ENCODE measurements around the gene SLC39A11. TPM values are rescaled to one million over a fixed set of nuclear protein-coding genes. Genes with fewer than 3 reads are reported as not detected.
A peak's percentile ranks its signal among the peaks of the same experiment; 100 is the strongest.
"Not testable (repeated sequence)": the region's sequence is repeated elsewhere in the genome, so short reads cannot be mapped to it uniquely, and the experiment has no call there.

The SLC39A11 gene
- polyA plus RNA-seq, 12 donors, result 7.7 to 12.9 (median 9.9) TPM; not detected in 1

DNA sequence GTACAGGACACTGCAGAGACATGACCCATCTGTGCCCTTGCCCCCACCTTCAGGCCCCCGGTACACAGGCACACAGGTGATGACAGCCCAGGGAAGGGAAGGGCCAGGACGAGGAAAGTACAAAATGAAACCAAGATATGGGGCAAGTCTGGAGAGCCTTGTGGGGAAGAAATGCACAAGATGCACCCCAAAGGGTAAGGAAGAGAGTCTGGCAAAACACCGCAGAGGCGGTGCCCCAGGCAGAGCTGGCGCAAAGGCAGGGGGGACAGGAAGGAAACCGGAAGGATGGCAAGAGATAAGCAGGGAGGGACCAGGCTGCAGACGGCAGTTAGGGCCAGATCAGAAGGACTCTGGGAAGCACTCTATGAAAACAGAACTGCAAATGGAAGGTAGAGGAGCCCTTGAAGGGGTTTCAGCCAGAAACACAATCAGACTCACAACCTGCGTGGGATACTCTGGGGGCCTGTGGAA, 81.4 kb downstream of the SLC39A11 start:
- no peak for DNase-seq

DNA sequence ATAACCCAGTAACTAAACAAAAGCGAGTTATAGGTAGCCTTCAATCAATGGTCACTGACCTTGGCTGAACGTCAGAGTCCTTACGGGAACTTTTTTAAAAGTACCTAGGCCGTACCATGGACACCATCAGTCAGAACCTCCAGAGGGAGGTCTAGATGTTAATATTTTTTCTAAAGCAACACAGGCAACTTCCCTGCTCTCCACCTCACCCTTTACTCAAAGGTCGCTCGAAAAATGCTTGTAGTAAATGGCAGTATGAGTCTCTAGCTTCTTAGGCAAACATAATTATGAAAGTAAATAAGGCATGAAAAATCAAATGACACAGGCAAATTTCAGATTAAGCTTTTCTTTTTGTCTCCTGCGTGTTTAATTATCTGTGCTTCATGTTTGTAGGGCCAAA, 82.1 kb downstream of the SLC39A11 start:
- DNase-seq, result no peak

DNA sequence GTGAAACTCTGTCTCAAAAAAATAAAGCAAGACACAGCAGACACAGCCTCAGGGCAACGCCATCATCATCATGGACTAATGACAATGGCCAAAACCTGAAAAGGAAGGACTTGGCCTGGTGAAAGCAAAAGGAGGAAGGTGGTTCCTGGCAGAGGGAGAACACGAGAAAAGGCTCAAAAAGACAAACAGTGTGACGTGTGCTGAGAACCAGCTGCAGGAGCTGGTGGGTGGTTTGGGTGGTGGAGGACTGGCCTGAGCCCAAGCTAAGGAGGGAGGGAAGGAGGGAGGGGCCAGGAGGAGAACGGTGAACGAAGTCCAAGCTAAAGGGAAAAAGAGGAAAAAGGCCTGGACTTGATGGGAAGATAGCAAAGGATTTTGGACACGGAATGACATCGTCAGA, 85.1 kb downstream of the SLC39A11 start:
- no peak for DNase-seq

DNA sequence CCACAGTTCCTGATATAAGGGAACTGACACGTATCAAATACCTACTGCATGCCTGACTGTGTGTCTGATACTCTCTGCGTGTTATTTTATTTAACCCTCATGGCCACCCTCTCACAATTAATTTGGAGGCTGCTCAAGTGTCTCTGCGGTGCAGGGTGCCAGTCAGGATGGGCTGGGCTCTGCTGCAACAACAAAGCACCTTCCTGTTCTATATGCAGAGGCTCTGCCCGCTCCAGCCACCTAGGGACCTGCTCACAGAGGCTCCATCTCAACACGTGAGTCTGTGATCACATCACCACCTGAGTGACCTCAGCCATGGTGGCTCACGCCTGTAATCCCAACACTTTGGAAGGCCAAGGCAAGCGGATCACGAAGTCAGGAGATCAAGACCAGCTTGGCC, 87.1 kb downstream of the SLC39A11 start:
- no peak for DNase-seq

DNA sequence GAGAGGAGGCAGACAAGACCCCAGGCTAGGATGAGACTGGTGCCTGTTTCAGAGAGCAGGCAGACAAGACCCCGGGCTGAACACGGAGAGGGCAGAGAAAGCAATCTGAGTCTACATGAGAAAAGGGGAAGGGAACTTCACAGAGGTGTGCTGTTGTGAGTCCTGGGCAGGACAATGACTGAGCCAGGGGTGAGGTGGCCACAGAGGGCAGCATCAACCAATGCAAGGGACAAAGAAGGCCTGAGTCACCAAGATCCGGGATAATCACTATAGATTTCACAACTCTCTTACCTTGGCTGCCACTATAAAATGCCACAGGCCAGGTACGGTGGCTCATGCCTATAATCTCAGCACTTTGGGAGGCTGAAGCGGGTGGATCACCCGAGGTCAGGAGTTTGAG, 89.0 kb downstream of the SLC39A11 start:
- DNase-seq, result no peak

DNA sequence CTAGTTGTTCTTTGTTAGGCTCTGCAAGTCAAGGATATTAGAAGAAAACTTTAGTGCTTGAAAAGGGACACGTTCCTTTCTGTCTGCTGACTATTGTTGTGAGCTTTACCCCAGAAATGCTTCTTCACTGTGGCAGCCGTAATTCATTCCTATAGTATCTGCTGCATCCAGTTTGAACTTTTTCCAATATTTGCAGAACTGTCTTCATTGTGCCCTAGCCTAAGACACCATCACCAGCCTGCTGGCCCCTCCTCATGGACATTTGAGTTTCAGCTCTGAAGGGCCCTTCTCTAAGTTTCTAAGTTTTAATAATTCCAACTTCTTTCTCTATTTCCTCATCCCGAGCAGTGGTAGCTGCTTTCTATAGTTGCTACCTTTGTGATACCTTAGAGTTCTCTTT, 91.7 kb downstream of the SLC39A11 start:
- no peak for DNase-seq

DNA sequence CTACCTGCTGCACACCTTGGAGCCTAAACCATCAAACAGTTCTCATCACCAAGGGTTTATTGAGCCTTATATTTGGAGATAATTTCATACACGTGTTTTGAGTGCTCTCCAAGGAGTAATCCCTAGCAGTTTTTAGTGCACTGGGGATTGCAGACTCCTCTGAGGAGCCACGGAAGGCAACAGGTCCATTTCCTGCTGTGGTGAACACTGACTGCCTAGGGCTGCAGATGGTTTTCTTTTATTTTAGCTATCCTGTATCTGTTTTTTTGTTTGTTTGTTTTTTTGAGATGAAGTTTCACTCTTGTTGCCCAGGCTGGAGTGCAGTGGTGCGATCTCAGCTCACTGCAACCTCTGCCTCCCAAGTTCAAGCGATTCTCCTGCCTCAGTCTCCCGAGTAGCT, 93.0 kb downstream of the SLC39A11 start:
- not testable (repeated sequence) for DNase-seq

DNA sequence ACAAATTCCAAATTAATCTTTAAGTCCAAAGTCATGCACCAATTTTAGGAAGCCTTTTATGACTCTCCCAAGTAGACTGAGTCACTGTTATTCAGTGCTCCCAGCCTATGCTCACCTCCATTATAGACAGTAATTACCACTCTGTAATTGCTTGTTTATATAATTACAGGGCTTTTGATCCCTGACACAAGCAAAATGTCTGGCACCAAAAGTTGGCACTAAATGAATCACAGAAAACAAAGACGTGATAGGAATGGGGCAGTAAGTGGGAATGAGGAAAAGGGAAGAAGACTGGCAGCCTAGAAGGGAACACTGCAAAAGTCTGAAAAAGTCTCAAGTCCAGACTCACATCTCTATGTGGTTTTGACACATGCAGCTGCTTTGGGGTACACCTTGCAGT, 94.1 kb downstream of the SLC39A11 start:
- DNase-seq, result no peak

DNA sequence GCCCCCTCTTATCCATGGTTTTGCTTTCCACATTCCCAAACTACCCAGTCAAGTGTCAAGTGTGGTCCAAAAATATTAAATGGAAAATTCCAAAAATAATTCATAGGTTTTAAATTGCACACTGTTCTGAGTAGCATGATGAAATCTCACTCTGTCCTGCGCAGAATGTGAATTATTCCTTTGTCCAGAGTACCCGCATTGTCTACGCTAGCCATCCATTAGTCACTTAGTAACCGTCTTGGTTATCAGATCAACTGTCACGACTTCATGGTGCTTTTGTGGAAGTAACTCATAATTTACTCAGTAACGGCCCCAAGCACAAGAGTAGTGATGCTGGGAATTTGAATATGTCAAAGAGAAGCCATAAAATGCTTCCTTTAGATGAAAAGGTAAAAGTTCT, 94.9 kb downstream of the SLC39A11 start:
- DNase-seq, result no peak

DNA sequence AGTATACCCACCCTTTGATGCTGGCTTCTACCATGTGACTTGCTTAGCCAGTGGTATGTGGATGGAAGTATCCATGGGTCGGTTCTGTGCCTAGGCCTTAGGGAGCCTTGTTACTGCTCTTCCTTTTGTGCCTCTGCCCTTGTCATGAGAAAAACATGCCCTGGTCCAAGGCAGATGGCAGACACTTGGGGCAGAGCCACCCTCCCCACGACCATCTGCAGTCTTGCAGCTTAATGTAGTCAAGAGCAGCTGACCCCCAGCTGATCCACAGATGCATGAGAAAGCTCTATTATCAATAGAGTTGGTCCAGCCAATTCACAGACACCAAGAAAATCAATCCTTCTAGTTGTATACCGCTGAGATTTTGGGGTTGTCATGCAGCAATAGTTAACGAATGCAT, 95.7 kb downstream of the SLC39A11 start:
- no peak for DNase-seq

DNA sequence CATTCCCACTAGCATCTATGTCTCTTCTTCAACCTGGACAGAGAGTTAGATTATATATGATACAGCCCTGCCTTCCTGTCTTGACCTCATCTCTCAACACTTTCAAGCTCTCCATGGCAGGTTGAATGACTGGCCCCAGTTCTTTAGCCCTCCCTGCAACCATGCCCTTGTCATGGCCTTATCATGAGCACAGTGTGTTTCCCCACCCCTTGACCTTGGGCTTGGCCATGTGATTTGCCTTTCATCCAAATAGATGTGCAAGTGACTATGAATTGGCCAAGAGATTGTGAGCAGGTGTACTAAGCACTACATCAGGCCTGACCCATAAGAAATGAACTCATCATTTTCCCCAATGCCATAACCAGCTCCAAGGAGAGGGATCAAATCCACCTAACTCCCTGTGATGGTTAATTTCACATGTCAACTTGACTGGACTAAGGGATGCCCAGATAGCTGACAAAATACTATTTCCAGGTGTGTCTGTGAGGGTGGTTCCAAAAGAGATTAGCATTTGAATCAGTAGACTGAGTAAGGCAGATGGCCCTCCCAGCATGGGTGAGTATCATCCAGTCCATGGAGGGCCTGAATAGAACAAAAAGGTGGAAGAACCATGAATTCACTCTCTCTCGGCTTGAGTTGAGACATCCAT, 97.4 kb downstream of the SLC39A11 start:
- no peak for DNase-seq

DNA sequence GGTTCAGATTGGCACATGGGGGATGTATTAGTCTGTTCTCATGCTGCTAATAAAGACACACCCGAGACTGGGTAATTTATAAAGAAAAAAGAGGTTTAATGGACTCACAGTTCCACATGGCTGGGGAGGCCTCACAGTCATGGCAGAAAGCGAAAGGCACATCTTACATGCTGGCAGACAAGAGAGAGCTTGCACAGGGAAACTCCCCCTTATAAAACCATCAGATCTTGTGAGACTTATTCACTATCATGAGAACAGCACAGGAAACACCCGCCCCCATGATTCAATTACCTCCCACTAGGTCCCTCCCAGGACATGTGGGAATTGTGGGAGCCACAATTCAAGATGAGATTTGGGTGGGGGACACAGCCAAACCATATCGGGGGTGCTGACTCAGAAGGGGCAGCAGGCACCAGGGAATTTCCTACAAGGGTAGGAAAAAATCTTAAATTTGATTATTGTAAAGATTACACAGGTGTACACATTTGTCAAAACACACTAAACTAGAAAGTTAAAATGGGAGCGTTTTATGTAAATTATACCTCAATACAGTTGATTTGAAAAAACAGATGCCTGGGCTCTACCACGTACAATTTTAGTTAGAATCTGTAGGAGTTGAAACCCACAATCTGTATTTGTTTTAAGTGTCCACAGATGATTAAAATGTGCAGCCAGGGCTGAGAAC, 99.6 kb downstream of the SLC39A11 start:
- not testable (repeated sequence) for DNase-seq

DNA sequence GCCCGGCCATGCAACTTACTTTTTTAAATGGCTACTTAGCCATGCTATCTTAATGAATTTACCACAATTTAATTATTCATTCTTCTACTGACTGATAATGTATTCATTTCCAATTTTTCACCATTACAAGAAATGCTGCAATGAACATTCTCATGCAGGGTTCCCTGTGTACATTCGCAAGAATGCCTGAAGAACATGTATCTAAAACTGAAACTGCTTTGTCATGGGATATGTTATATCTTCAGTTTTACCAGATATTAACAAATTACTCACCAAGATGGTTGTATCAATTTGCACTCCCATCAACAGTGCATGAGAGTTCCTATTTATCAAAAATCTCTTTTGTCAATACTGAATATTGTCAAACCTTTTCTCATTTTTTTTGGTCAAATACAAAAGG, 100.8 kb downstream of the SLC39A11 start:
- DNase-seq, result no peak

DNA sequence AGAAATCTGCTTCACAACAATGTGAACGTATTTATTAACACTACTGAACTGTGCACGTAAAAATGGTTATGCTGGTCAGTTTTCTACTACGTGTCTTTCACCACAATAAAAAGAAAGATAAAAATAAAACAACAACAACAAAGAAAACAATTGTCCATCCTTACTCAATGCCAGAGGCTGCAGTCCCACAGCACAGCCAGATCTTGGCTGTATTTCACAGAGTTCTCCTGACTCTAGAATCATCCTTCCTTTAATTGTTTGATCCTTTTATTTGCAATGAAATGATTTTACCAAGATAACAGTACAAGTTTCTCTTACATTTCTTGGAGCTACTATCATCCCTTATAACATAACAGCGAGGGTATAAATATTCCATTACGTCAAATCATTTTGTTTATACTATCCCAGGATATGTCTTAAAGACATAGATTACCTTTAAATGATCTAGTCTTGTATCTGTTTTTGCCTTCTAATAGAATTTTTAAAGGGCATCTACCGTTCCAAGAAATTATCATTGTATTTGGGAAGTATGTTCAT, 103.3 kb downstream of the SLC39A11 start:
- DNase-seq, result no peak

DNA sequence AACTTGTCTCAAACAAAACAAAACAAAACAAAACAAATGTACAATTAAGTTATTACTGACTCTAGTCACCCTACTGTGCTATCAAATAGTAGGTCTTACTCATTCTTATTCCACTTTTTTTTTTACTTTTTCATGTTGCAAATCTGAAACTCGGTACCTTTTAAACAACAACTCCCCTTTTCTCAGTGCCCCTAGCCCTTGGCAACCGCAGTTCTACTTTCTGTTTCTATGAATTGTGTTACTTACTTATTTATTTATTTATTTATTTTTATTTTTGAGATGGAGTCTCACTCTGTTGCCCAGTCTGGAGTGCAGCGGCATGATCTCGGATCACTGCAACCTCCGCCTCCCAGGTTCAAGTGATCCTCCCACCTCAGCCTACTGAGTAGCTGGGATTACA, 104.0 kb downstream of the SLC39A11 start:
- no peak for DNase-seq

DNA sequence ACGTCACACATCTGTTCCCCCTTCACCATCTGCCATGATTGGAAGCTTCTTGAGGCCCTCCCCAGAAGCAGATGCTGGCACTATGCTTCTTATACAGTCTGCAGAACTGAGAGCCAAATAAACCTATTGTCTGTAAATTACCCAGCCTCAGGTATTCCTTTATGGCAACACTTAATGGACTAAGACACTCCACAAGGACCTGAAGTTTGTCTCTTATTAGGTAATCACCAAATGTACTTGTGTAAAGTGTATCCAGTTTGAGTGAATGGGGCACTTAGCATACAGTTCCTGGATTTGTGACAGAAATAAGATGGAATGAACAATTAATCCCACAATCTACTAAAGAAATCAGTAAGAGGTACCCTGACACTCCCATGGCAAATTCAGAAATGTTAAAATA, 105.3 kb downstream of the SLC39A11 start:
- no peak for DNase-seq

DNA sequence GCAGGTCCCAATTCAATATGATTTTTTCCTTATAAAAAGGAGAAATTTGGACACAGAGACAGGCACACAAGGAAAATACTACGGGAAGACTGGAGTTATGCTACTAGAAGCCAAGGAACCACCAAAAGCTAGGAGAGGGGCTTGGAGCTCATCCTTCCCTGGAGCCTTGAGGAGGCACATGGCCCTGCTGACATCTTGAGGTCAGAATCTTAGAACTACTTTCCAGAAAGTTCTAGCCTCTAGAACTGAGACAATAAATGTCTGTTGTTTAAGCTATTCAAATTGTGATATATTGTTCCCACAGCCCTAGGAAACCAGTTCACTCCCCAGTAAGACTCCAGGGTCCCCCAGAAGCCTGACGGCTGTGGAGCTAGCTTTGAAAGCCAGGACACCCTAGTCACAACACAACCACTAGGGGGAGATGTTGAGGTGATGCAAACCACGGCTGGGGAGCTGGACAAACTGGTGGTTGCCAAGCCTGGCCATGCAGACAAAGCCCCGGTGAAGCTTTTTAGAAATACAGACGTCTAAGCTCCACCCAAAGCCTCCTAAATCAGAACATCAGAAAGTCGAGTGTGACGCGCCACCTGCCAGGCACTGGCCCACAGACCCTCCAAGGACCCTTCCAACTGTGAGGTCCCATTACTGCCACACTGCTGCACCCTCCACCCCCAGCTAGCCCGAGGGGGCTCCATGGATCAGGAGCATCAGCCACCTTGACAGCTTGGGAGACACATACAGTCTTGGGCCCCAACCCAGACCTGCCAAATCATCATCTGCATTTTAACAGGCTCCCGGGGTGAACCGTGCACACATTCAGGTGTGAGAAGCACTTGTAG, 106.4 kb downstream of the SLC39A11 start:
- DNase-seq, result peak; percentile 36

DNA sequence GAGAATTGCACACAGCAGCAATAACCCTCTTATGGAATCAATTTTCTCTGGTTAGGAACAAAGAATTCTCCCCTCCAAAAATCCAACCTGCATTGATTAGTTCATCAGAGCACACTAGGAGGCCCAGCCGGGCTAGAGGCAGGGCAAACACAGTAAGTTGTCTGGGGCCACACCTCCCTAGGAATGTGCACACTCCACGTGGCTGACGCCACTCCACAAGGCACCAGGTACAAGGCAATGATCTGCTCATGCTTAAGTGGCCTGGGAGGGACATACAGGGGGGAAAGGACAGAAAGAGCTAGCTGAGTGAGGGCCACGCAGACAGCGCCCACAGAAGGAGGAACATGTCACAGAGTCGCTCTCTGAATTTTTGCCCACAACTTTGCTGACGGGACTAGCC, 107.6 kb downstream of the SLC39A11 start:
- no peak for DNase-seq

DNA sequence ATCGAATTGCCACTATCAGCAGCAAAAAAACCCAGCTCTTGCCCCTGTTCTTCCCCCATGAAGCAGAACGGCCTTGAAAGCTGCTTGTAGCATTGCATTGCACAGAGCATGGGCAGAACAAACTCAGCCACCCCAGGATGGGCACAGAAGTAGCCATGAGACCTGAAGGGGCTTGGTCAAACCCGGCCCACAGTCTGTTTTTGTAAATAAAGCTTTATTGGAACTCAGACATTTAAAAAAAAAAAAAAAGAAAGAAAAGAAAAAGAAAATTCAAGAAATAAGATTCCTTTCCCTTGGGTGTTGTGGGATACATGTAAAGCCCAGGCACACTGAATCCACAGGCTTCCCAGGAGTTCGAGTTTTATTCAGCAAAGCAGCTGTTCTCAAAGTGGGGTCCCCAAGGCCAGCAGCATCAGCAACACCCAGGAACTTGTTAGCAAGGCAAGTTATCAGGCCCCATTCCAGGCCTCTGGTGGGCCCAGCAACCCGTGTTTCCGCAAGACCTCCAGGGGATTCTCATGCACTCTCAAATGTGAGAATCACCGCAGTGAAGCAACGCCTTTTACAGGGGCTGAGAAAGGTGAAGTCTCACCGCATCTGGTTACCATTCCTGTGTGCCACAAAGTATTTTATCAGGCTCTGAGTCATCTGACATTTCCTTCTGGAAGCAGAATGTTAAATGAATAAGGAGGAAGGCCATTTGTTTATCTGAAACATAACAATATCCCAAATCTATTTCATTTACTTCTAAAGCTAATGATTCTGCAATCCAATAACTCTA, 108.2 kb downstream of the SLC39A11 start:
- no peak for DNase-seq

DNA sequence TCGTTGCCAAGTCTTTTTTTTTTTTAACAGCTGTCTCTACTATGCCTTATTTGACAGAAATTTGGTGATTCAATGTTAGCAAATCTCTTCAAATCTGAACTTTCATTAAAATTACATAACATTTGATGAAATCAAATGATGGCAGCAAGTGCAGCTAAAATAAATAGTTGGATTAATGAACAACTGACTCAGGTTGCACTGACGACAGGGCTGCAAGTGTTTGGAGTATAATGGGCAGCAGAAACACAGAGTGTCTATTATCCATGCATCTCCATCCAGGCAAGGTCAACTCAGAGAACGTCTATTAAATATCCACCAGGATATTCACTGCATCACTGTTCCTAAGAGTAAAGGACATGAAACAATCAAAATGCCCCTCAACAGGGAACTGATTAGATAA, 109.8 kb downstream of the SLC39A11 start:
- DNase-seq, result no peak

DNA sequence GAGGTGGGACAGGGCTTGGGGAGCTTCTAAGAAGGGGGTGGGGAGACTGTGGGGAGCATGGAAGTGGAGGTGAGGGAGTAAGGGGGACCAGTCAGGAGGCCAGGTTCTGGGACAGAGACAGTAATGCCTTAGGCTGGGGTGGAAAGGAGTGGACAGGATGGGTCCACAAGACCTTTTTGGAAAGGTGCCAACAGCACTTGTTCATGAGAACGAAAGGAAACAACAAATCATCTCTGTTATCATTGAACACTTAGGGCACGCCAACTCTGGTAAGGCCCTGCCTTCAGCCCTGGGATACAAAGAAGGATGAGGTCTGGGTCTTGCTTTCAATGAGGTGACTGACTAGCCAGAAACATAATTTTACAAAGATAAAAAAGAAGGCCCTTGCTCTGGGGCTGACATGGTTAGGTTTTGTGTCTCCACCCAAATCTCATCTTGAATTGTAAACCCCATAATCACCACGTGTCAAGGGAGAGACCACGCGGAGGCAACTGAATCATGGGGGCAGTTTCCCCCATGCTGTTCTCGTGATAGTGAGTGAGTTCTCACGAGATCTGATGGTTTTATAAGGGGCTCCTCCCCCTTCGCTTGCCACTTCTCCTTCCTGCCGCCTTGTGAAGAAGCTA, 113.8 kb downstream of the SLC39A11 start:
- DNase-seq, result no peak

Measured in muscle of arm (tissue), 12 donors.